Measurements from ENCODE around the gene AKNA. TPM values are rescaled to one million over a fixed set of nuclear protein-coding genes. Genes with fewer than 3 reads are reported as not detected.

The AKNA gene
- total RNA-seq, 1 experiment from 2014 or later, result 3.9 TPM

GRCh38 chr9:114430457-114430856 is 42.7 kb upstream of the AKNA start:
- Mint-ChIP-seq H3K9me3 (ENCODE audit: low read depth, unreplicated experiment) (no peaks in the 10 kb centered on the region), H3K36me3 (ENCODE audit: insufficient read depth, unreplicated experiment) (no peaks in the 10 kb centered on the region), H3K4me1 (ENCODE audit: low read depth, unreplicated experiment) (no peaks in the 10 kb centered on the region), H3K27me3 (ENCODE audit: unreplicated experiment) (peaks cover 43% of the 10 kb centered on the region), H3K27ac (ENCODE audit: unreplicated experiment) (no peak overlapping the region), H3K4me3 (ENCODE audit: low read depth, unreplicated experiment) (no peak overlapping the region)
- no peak for DNase-seq
- intact Hi-C loops (cut with micrococcal nuclease; ENCODE audit: unreplicated experiment), result loop anchor here (10.0 kb wide), 1 partner anchor 54 kb away; no protein-coding TSS in a partner anchor
- CTCF ChIA-PET, result no interaction called here
- TF ChIP-seq CTCF (IDR thresholded peaks at IDR 0.05; ENCODE audit: unreplicated experiment), result no peak
- no TSS peak for BruUV-seq (replicated peaks)

GRCh38 chr9:114429488-114429887 is 41.7 kb upstream of the AKNA start:
- CTCF ChIA-PET, result interaction anchor here (0.6 kb wide), 1 partner anchor 57 kb away, joined by 3 read pairs; no protein-coding TSS in a partner anchor
- Mint-ChIP-seq H3K27me3 (ENCODE audit: unreplicated experiment) (peaks cover 43% of the 10 kb centered on the region), H3K4me3 (ENCODE audit: low read depth, unreplicated experiment) (no peak overlapping the region), H3K36me3 (ENCODE audit: insufficient read depth, unreplicated experiment) (no peaks in the 10 kb centered on the region), H3K9me3 (ENCODE audit: low read depth, unreplicated experiment) (no peaks in the 10 kb centered on the region), H3K27ac (ENCODE audit: unreplicated experiment) (no peak overlapping the region), H3K4me1 (ENCODE audit: low read depth, unreplicated experiment) (no peaks in the 10 kb centered on the region)
- no peak for DNase-seq
- BruUV-seq (replicated peaks), result no TSS peak
- TF ChIP-seq CTCF (IDR thresholded peaks at IDR 0.05; ENCODE audit: unreplicated experiment), result no peak
- intact Hi-C loops (cut with micrococcal nuclease; ENCODE audit: unreplicated experiment), result no loop called here

GRCh38 chr9:114428466-114428865 is 40.7 kb upstream of the AKNA start:
- Mint-ChIP-seq H3K4me3 (ENCODE audit: low read depth, unreplicated experiment) (no peak overlapping the region), H3K4me1 (ENCODE audit: low read depth, unreplicated experiment) (no peaks in the 10 kb centered on the region), H3K27ac (ENCODE audit: unreplicated experiment) (no peak overlapping the region), H3K9me3 (ENCODE audit: low read depth, unreplicated experiment) (no peaks in the 10 kb centered on the region), H3K36me3 (ENCODE audit: insufficient read depth, unreplicated experiment) (no peaks in the 10 kb centered on the region), H3K27me3 (ENCODE audit: unreplicated experiment) (peaks cover 43% of the 10 kb centered on the region)
- no peak for TF ChIP-seq CTCF (IDR thresholded peaks at IDR 0.05; ENCODE audit: unreplicated experiment)
- CTCF ChIA-PET, result no interaction called here
- intact Hi-C loops (cut with micrococcal nuclease; ENCODE audit: unreplicated experiment), result no loop called here
- no TSS peak for BruUV-seq (replicated peaks)
- DNase-seq, result no peak

GRCh38 chr9:114427644-114428043 is 39.9 kb upstream of the AKNA start:
- CTCF ChIA-PET, result no interaction called here
- intact Hi-C loops (cut with micrococcal nuclease; ENCODE audit: unreplicated experiment), result no loop called here
- no peak overlapping the region for H3K27ac Mint-ChIP-seq (ENCODE audit: unreplicated experiment)

More at GRCh38 chr9:114427644-114428043, 39.9 kb upstream of the AKNA start:
- Mint-ChIP-seq H3K9me3 (ENCODE audit: low read depth, unreplicated experiment) (no peaks in the 10 kb centered on the region), H3K36me3 (ENCODE audit: insufficient read depth, unreplicated experiment) (no peaks in the 10 kb centered on the region), H3K4me1 (ENCODE audit: low read depth, unreplicated experiment) (no peaks in the 10 kb centered on the region), H3K27me3 (ENCODE audit: unreplicated experiment) (peaks cover 43% of the 10 kb centered on the region), H3K4me3 (ENCODE audit: low read depth, unreplicated experiment) (no peak overlapping the region)
- no peak for DNase-seq
- no TSS peak for BruUV-seq (replicated peaks)
- no peak for TF ChIP-seq CTCF (IDR thresholded peaks at IDR 0.05; ENCODE audit: unreplicated experiment)

Measured in Calu3 (cell line).